HepG2 (cell line): Measurements from ENCODE around the gene ELMOD3. TPM values are rescaled to one million over a fixed set of nuclear protein-coding genes. Genes with fewer than 3 reads are reported as not detected.

Experiments used
- FOXM1 ChIP-seq: sonication (generic); formaldehyde crosslinking; IDR thresholded peaks from 2 replicates; pipeline ENCODE4 v1.5.0; 2020; ENCODE audit warnings: missing genetic modification reagents
- JDP2 ChIP-seq: sonication (generic); formaldehyde crosslinking; IDR thresholded peaks from 2 replicates; pipeline ENCODE4 v1.8.1; 2022; ENCODE audit warnings: missing genetic modification reagents, borderline replicate concordance
- NKX3-1 ChIP-seq: sonication (generic); formaldehyde crosslinking; IDR thresholded peaks from 2 replicates; pipeline ENCODE4 v1.5.0; 2020; ENCODE audit warnings: missing genetic modification reagents
- PHF5A ChIP-seq: IDR thresholded peaks from one replicate; pipeline ENCODE4 v1.6.1; 2018; ENCODE audit warnings: low read depth, missing genetic modification reagents; ENCODE audit not compliant: unreplicated experiment
- SNAI1 ChIP-seq: sonication (generic); formaldehyde crosslinking; IDR thresholded peaks from 2 replicates; pipeline ENCODE4 v1.5.0; 2020; ENCODE audit warnings: mild to moderate bottlenecking, missing genetic modification reagents, borderline replicate concordance
- SPEN ChIP-seq: sonication (generic); formaldehyde crosslinking; IDR thresholded peaks from 2 replicates; pipeline ENCODE4 v1.5.1; 2020; ENCODE audit warnings: low read depth, mild to moderate bottlenecking, missing genetic modification reagents
- ZBTB7B ChIP-seq: sonication (generic); formaldehyde crosslinking; IDR thresholded peaks from 2 replicates; pipeline ENCODE4 v1.4.0; 2020; ENCODE audit warnings: missing genetic modification reagents
- ZFP36L1 ChIP-seq: sonication (generic); formaldehyde crosslinking; IDR thresholded peaks from 2 replicates; pipeline ENCODE4 v1.8.0; 2022; ENCODE audit warnings: mild to moderate bottlenecking, missing genetic modification reagents, moderate library complexity
- ZNF207 ChIP-seq: fragments of 450-650 bp; IDR thresholded peaks from 2 replicates; pipeline ENCODE4 v1.6.1; 2016; ENCODE audit warnings: antibody characterized with exemption, borderline replicate concordance
- ZNF331 ChIP-seq: sonication (generic); formaldehyde crosslinking; IDR thresholded peaks from 2 replicates; pipeline ENCODE4 v1.4.0; 2020; ENCODE audit warnings: missing genetic modification reagents
- ZNF790 ChIP-seq: sonication (generic); formaldehyde crosslinking; IDR thresholded peaks from 2 replicates; pipeline ENCODE4 v1.8.0; 2022; ENCODE audit warnings: missing genetic modification reagents, mild to moderate bottlenecking, borderline replicate concordance
- polyA plus RNA-seq, 8 experiments: library from polyadenylated mRNA; depleted of rRNA in 3 of 8; stranded (reverse) in 7 of 8; unstranded in 1 of 8; fragments of >200 nt; fragmentation: Illumina TruSeq in 4 of 8; extraction: Trizol in 4 of 8; gene quantifications; 2 replicates each; pipeline versions ENCODE4 v1.2.1 to v1.2.3, GENCODE V29; 2011 to 2016; ENCODE audit warnings: low read depth in 4 of 8, missing spikeins in 1 of 8, mixed read lengths in 1 of 8; ENCODE audit not compliant: insufficient read depth in 1 of 8
- total RNA-seq, 5 experiments: library from RNA; depleted of rRNA; stranded (reverse); fragments of >200 nt; fragmentation: Illumina TruSeq; extraction: Trizol; gene quantifications; 2 replicates each; pipeline ENCODE4 v1.2.3, GENCODE V29; 2016; ENCODE audit warnings: low read depth in 1 of 5
- TF ChIP-seq, protein P1 (sequence below): sonication (generic); formaldehyde crosslinking; IDR thresholded peaks from 2 replicates; pipeline ENCODE4 v1.5.0; 2020; ENCODE audit warnings: mild to moderate bottlenecking, missing genetic modification reagents
- TF ChIP-seq, protein P2 (sequence below): sonication (generic); formaldehyde crosslinking; IDR thresholded peaks from 2 replicates; pipeline ENCODE4 v1.5.0; 2020; ENCODE audit warnings: mild to moderate bottlenecking, missing genetic modification reagents, borderline replicate concordance
- TF ChIP-seq, protein P3 (sequence below): sonication (generic); formaldehyde crosslinking; IDR thresholded peaks from 2 replicates; pipeline ENCODE4 v1.5.1; 2020; ENCODE audit warnings: mild to moderate bottlenecking, missing genetic modification reagents, borderline replicate concordance
- TF ChIP-seq, protein P4 (sequence below): sonication (generic); formaldehyde crosslinking; IDR thresholded peaks from 2 replicates; pipeline ENCODE4 v1.4.0; 2020; ENCODE audit warnings: missing genetic modification reagents
- TF ChIP-seq, protein P5 (sequence below): sonication (generic); formaldehyde crosslinking; IDR thresholded peaks from 2 replicates; pipeline ENCODE4 v1.5.0; 2020; ENCODE audit warnings: missing genetic modification reagents

ELMOD3 gene
- total and polyA plus RNA-seq, 2 of the 13 experiments (the other 11 are each of a cell fraction or from before 2014, with no cell fraction given): 13.3 to 19.5 TPM

DNA sequence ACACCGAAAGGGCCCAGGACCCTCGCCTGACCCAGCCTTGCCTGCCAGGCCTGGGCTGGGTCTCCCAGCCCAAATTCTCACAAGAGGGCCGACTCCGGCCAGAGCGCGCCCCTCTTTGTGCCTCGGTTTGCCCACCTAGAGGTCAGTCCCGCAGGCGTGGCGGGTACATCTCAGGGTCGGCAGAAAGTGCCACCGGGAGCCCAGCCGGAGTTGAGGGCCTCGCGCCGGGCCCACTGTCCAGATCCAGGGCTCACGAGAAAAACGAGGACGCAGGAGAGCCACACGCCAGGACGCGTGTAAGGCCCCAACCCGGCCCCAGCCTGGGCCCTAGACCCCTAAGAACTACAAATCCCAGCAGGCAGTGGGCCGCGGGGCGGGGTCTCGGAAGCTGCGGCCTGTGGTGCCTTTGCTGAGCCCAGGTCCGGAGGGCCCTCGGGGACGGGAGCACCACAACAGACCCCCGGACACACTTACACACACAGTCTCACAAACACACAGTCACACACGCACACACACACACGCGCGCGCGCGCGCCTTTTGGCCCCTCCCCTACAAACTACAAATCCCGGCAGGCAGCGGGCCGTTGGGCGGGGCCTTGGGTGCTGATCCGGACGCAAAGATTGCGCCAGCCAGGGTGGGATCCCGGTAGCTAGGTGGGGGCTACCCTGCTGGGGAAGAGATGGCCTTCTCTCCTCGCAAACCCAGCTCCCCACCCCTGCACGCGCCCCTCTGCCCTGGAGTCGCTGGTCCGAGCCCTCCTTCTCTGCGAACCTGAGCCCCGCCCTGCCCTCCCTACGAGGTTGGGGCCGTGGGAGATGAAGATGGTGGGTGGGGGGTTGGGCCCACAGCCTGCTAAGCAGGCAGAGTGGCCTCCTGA is 63.8 kb downstream of the ELMOD3 start, which contains the start of gene SH2D6 (continued):
- TF ChIP-seq, protein P1, sequence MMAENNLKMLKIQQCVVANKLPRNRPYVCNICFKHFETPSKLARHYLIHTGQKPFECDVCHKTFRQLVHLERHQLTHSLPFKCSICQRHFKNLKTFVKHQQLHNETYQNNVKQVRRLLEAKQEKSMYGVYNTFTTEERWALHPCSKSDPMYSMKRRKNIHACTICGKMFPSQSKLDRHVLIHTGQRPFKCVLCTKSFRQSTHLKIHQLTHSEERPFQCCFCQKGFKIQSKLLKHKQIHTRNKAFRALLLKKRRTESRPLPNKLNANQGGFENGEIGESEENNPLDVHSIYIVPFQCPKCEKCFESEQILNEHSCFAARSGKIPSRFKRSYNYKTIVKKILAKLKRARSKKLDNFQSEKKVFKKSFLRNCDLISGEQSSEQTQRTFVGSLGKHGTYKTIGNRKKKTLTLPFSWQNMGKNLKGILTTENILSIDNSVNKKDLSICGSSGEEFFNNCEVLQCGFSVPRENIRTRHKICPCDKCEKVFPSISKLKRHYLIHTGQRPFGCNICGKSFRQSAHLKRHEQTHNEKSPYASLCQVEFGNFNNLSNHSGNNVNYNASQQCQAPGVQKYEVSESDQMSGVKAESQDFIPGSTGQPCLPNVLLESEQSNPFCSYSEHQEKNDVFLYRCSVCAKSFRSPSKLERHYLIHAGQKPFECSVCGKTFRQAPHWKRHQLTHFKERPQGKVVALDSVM (CRISPR knock-in tag): peak; percentile 62; the same call in 1 of the 2 replicates
- TF ChIP-seq ZNF331 (CRISPR knock-in tag): peak; percentile 59; the same call in 1 of the 2 replicates
- peak; percentile 93 for TF ChIP-seq SNAI1 (CRISPR knock-in tag)
- peak; percentile 60; the same call in 1 of the 2 replicates for TF ChIP-seq NKX3-1 (CRISPR knock-in tag)
- peak; percentile 74 for TF ChIP-seq PHF5A (CRISPR knock-in tag)
- peak; percentile 85; the same call in 1 of the 2 replicates for TF ChIP-seq ZBTB7B
- TF ChIP-seq, protein P2, sequence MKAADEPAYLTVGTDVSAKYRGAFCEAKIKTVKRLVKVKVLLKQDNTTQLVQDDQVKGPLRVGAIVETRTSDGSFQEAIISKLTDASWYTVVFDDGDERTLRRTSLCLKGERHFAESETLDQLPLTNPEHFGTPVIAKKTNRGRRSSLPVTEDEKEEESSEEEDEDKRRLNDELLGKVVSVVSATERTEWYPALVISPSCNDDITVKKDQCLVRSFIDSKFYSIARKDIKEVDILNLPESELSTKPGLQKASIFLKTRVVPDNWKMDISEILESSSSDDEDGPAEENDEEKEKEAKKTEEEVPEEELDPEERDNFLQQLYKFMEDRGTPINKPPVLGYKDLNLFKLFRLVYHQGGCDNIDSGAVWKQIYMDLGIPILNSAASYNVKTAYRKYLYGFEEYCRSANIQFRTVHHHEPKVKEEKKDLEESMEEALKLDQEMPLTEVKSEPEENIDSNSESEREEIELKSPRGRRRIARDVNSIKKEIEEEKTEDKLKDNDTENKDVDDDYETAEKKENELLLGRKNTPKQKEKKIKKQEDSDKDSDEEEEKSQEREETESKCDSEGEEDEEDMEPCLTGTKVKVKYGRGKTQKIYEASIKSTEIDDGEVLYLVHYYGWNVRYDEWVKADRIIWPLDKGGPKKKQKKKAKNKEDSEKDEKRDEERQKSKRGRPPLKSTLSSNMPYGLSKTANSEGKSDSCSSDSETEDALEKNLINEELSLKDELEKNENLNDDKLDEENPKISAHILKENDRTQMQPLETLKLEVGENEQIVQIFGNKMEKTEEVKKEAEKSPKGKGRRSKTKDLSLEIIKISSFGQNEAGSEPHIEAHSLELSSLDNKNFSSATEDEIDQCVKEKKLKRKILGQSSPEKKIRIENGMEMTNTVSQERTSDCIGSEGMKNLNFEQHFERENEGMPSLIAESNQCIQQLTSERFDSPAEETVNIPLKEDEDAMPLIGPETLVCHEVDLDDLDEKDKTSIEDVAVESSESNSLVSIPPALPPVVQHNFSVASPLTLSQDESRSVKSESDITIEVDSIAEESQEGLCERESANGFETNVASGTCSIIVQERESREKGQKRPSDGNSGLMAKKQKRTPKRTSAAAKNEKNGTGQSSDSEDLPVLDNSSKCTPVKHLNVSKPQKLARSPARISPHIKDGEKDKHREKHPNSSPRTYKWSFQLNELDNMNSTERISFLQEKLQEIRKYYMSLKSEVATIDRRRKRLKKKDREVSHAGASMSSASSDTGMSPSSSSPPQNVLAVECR (CRISPR knock-in tag): peak; percentile 82
- TF ChIP-seq, protein P3, sequence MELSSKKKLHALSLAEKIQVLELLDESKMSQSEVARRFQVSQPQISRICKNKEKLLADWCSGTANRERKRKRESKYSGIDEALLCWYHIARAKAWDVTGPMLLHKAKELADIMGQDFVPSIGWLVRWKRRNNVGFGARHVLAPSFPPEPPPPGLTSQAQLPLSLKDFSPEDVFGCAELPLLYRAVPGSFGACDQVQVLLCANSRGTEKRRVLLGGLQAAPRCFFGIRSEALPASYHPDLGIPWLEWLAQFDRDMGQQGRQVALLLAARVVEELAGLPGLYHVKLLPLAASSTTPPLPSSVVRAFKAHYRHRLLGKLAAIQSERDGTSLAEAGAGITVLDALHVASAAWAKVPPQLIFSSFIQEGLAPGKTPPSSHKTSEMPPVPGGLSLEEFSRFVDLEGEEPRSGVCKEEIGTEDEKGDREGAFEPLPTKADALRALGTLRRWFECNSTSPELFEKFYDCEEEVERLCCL (CRISPR knock-in tag): no peak
- no peak for TF ChIP-seq FOXM1 (CRISPR knock-in tag)
- TF ChIP-seq SPEN (CRISPR knock-in tag): peak; percentile 83; the same call in 1 of the 2 replicates
- peak; percentile 53 for TF ChIP-seq ZNF790 (CRISPR knock-in tag)
- no peak for TF ChIP-seq JDP2 (CRISPR knock-in tag)
- peak; percentile 81 for TF ChIP-seq ZFP36L1
- TF ChIP-seq, protein P4, sequence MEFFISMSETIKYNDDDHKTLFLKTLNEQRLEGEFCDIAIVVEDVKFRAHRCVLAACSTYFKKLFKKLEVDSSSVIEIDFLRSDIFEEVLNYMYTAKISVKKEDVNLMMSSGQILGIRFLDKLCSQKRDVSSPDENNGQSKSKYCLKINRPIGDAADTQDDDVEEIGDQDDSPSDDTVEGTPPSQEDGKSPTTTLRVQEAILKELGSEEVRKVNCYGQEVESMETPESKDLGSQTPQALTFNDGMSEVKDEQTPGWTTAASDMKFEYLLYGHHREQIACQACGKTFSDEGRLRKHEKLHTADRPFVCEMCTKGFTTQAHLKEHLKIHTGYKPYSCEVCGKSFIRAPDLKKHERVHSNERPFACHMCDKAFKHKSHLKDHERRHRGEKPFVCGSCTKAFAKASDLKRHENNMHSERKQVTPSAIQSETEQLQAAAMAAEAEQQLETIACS: peak; percentile 93
- TF ChIP-seq ZNF207: no peak
- TF ChIP-seq, protein P5, sequence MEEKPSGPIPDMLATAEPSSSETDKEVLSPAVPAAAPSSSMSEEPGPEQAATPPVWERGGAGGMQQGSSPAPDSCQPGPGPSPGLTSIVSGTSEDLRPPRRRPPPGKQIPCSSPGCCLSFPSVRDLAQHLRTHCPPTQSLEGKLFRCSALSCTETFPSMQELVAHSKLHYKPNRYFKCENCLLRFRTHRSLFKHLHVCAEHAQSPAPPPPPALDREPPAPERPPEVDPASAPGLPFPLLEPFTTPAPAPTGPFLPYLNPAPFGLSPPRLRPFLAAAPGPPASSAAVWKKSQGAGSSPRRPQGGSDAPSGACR: no peak
